ENCODE results near the gene CPZ.

CPZ gene

DNA sequence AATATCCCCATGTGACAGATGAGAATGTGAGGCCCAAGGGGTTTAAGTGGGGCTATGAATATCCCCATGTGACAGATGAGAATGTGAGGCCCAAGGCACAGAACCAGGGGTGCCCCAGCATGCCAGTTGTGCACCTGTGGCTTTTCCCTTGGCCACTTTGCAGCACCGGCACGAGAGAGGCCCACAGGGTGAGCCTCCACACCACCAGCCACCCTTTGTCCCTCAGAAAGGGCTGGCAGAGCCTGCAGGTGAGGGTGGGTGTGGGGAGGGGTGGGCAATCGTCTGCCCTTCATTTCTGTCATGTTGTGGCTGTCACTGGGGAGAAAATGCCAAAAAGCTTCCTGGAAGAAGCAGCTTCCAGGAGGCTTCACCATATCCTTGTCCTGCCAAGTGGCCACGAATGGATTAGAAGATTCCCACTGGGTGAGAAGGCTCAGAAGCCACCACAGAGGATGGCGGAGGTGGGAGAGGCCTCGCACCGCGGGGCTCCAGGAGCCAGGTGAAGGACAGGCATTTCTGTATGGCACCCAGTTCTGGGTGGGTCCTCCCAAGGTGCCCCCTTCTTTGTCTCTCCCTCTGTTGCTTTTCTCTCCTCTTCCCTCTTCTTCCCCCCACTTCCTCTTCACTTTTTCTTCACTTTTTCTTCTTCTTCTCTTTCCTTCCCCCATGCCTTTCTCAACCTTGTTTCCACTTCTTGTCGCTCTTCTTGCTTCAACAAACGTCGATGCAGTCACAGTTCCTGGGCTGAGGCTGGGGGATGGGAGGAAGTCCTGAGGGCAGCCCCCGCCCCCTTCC, 12.8 kb upstream of the CPZ start:
- no peaks in the 10 kb centered on the region for H3K36me3 ChIP-seq (ENCODE audit: insufficient read depth, low read length)
- H3K9me3 ChIP-seq (ENCODE audit: low read length) = no peaks in the 10 kb centered on the region
- no peak overlapping the region for H2AFZ ChIP-seq (ENCODE audit: low read depth, low read length)
- no peaks in the 10 kb centered on the region for H3K4me1 ChIP-seq (ENCODE audit: insufficient read depth, low read length)
- peaks cover 31% of the 10 kb centered on the region for H3K27me3 ChIP-seq (ENCODE audit: insufficient read depth, low read length)
- no peak overlapping the region for H3K4me3 ChIP-seq (ENCODE audit: low read length)

DNA sequence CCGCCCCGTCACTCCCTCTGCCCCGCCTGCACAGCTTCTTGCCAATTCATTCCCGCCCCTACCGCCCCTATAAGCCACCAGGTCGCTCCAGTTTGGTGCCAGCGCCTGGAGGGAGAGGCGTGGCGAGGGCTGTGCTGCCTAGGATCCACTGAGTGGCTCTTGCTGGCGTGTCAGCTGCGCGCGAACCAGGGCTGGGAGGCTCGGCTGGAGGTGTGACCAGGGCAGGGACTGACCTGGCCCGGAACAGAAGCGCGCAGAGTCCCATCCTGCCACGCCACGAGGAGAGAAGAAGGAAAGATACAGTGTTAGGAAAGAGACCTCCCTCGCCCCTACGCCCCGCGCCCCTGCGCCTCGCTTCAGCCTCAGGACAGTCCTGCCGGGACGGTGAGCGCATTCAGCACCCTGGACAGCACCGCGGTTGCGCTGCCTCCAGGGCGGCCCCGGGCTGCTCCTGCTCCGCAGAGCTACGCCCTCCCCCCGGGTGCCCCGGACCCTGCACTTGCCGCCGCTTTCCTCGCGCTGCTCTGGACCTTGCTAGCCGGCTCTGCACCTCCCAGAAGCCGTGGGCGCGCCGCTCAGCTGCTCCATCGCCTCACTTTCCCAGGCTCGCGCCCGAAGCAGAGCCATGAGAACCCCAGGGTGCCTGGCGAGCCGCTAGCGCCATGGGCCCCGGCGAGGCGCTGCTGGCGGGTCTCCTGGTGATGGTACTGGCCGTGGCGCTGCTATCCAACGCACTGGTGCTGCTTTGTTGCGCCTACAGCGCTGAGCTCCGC, 12.1 kb upstream of the CPZ start, which contains the start of gene GPR78:
Gene GPR78 (plus strand): TSS at position 72 of the 773 bp plus-strand sequence. CDS start 591 bp downstream, at position 663.
- Histone ChIP-seq H3K27me3 (ENCODE audit: insufficient read depth, low read length) (peaks cover 31% of the 10 kb centered on the region), H3K4me3 (ENCODE audit: low read length) (no peak within 1 kb of the TSS), H3K36me3 (ENCODE audit: insufficient read depth, low read length) (no peaks in the 10 kb centered on the region), H3K4me1 (ENCODE audit: insufficient read depth, low read length) (no peaks in the 10 kb centered on the region), H2AFZ (ENCODE audit: low read depth, low read length) (no peak within 1 kb of the TSS), H3K9me3 (ENCODE audit: low read length) (no peaks in the 10 kb centered on the region)

DNA sequence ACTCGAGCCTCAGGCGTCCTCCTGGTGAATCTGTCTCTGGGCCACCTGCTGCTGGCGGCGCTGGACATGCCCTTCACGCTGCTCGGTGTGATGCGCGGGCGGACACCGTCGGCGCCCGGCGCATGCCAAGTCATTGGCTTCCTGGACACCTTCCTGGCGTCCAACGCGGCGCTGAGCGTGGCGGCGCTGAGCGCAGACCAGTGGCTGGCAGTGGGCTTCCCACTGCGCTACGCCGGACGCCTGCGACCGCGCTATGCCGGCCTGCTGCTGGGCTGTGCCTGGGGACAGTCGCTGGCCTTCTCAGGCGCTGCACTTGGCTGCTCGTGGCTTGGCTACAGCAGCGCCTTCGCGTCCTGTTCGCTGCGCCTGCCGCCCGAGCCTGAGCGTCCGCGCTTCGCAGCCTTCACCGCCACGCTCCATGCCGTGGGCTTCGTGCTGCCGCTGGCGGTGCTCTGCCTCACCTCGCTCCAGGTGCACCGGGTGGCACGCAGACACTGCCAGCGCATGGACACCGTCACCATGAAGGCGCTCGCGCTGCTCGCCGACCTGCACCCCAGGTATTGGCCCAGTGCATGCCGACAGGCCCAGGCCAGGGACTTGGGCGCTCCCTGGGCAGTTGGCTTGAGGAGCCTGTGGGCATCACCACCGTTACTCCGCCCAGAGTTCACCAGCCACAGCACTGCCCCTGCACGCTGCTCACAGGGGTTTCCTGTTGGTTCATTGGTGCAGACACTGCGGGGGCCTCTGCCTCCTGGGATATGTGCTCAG, 11.3 kb upstream of the CPZ start:
- Histone ChIP-seq H3K9me3 (ENCODE audit: low read length) (no peaks in the 10 kb centered on the region), H3K4me1 (ENCODE audit: insufficient read depth, low read length) (no peaks in the 10 kb centered on the region), H3K27me3 (ENCODE audit: insufficient read depth, low read length) (peaks cover 31% of the 10 kb centered on the region), H2AFZ (ENCODE audit: low read depth, low read length) (no peak overlapping the region), H3K36me3 (ENCODE audit: insufficient read depth, low read length) (no peaks in the 10 kb centered on the region), H3K4me3 (ENCODE audit: low read length) (no peak overlapping the region)

DNA sequence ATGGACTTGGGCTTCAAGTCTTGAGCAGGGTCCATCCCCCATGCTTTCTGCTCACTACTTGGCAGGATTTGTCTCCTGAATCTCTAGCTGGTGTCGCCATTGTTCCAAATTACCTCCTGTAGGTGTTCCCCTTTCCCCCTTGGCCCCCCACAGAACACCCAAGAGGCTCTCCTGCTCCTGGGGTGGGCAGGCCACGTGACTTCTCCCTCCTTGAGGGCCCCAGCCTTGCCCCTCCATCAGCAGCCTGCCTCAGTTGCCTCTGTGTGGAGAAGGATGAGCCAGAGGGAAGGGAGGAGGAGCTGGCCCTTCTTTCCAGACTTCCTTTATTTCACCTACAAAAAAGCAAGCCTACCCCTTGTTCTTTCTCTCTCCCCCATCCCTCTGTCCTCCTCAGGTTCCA, 10.5 kb upstream of the CPZ start:
- Histone ChIP-seq H3K27me3 (ENCODE audit: insufficient read depth, low read length) (peaks cover 34% of the 10 kb centered on the region), H3K9me3 (ENCODE audit: low read length) (no peaks in the 10 kb centered on the region), H3K4me1 (ENCODE audit: insufficient read depth, low read length) (no peaks in the 10 kb centered on the region), H3K4me3 (ENCODE audit: low read length) (no peak overlapping the region), H3K36me3 (ENCODE audit: insufficient read depth, low read length) (no peaks in the 10 kb centered on the region), H2AFZ (ENCODE audit: low read depth, low read length) (no peak overlapping the region)

DNA sequence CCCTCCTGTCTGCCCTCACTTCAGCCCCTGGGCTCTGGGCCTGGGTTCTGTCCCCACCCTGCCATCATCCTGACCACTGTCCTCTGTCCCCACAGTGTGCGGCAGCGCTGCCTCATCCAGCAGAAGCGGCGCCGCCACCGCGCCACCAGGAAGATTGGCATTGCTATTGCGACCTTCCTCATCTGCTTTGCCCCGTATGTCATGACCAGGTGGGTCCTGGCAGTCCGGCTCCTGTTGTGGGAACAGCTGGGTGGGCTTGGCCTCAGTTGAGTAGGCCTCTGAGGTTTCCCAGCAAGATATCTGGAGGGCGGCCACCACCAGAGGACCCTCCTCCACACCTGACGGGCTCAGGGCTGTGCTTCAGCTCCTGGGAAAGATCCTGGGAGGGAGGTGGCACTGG, 10.1 kb upstream of the CPZ start:
- peaks cover 36% of the 10 kb centered on the region for H3K27me3 ChIP-seq (ENCODE audit: insufficient read depth, low read length)
- H3K9me3 ChIP-seq (ENCODE audit: low read length) = no peaks in the 10 kb centered on the region

DNA sequence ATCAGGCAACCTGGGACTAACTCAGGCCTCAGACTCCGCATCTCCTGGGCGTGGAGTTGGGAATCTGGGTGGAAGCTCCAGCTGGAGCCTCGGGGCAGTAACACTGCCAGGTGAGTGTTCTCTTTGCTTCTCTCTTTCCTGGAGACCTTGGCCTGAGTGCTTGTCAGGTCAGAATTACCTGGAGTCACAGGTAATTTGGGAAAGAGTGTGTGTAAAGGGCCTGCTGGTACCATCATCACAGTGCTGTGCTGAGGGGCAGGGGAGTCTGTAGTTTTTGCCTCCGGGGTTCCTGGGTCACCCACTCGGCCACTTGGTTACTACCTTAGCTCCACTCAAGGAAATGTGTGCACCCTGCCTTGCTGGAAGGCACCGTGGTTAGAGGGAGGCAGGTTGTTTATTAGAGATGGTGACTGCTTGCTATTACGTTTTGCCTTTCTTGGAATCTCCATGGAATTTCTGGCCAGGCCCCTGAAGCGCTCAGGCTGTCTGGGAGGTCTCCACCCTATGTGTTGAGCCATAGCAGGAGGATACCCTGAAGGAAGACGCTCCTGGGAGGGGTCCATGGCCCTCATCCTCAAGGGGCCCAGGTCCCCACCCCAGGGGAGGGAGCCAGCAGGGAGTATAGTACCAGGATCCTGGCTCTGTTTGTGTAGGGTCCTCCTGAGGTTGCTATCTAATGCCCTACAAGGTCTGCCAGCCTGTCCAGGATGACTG, 9.5 kb upstream of the CPZ start:
- Histone ChIP-seq H3K36me3 (ENCODE audit: insufficient read depth, low read length) (no peaks in the 10 kb centered on the region), H3K4me3 (ENCODE audit: low read length) (no peak overlapping the region), H3K4me1 (ENCODE audit: insufficient read depth, low read length) (no peaks in the 10 kb centered on the region), H2AFZ (ENCODE audit: low read depth, low read length) (no peak overlapping the region), H3K9me3 (ENCODE audit: low read length) (no peaks in the 10 kb centered on the region), H3K27me3 (ENCODE audit: insufficient read depth, low read length) (peaks cover 35% of the 10 kb centered on the region)

More for the DNA sequence above, 10.1 kb upstream of the CPZ start:
- H3K4me1 ChIP-seq (ENCODE audit: insufficient read depth, low read length) = no peaks in the 10 kb centered on the region
- H2AFZ ChIP-seq (ENCODE audit: low read depth, low read length) = no peak overlapping the region
- H3K36me3 ChIP-seq (ENCODE audit: insufficient read depth, low read length) = no peaks in the 10 kb centered on the region
- no peak overlapping the region for H3K4me3 ChIP-seq (ENCODE audit: low read length)

DNA sequence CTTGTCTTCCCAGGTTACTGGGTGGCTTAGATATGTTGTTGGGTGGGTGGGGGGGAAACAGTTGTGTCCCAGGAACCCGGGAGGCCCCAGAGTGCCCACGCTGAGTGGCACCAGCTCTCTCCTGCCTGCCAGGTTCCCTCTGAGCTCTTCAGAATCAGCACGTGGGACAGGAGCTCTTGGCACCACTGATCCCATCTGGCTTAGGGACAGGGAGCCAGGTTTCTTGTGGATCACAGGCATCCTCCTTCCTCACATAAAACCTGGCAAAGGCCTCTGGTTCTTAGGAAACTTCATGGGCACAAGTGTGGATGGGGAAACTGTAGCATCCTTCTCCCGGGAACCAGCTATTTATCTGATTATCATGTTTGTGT, 8.9 kb upstream of the CPZ start:
- H3K4me1 ChIP-seq (ENCODE audit: insufficient read depth, low read length) = no peaks in the 10 kb centered on the region
- H3K27me3 ChIP-seq (ENCODE audit: insufficient read depth, low read length) = peaks cover 37% of the 10 kb centered on the region
- H3K9me3 ChIP-seq (ENCODE audit: low read length) = no peaks in the 10 kb centered on the region
- H3K36me3 ChIP-seq (ENCODE audit: insufficient read depth, low read length) = no peaks in the 10 kb centered on the region
- H2AFZ ChIP-seq (ENCODE audit: low read depth, low read length) = no peak overlapping the region
- no peak overlapping the region for H3K4me3 ChIP-seq (ENCODE audit: low read length)

DNA sequence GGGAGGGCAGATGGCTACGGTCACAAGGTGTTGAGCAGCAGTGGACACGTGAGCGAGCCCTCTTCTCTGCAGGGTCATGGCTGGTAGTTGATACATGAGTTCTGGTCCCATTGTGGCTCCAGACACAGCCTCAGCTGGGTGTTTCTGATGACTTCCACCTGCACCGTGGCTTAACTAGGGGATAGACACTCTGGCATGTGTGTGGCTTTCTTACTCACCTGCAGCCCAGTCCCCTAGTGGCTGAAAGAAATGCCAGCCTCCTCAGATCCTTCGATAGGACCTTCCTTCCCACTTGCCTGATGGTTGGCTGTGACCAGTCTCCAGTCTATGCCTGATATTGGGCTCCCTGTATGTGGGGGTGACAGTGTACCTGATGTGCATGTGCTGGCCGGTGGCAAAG, 7.4 kb upstream of the CPZ start:
- Histone ChIP-seq H3K9me3 (ENCODE audit: low read length) (no peaks in the 10 kb centered on the region), H3K4me3 (ENCODE audit: low read length) (no peak overlapping the region), H3K36me3 (ENCODE audit: insufficient read depth, low read length) (no peaks in the 10 kb centered on the region), H3K27me3 (ENCODE audit: insufficient read depth, low read length) (peaks cover 38% of the 10 kb centered on the region), H2AFZ (ENCODE audit: low read depth, low read length) (no peak overlapping the region), H3K4me1 (ENCODE audit: insufficient read depth, low read length) (no peaks in the 10 kb centered on the region)

DNA sequence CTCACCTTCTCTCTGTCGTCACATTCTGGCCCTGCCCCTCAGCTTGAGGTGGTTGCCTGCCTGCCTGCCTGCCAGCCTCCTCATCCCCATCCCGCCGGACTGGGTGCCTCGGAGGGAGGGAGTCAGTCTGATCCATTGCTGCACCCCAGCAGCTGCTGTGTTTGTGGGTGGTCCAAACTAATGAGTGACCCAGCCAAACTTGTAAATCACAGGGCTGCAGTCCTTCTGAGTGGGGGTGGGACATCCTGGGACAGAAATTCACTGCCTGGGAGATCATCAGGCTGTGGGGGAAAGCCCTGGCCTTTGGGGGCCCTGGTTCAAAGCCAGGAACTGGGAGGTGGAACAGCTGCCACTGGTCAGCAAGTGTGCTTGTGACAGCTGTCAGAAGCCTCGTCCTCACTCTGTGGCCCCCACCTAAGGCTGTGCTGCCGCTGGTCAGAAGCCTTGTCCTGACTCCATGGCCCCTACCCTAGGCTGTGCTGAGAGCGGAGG, 6.8 kb upstream of the CPZ start:
- H3K9me3 ChIP-seq (ENCODE audit: low read length) = no peaks in the 10 kb centered on the region
- H3K36me3 ChIP-seq (ENCODE audit: insufficient read depth, low read length) = no peaks in the 10 kb centered on the region
- H3K27me3 ChIP-seq (ENCODE audit: insufficient read depth, low read length) = peaks cover 43% of the 10 kb centered on the region

DNA sequence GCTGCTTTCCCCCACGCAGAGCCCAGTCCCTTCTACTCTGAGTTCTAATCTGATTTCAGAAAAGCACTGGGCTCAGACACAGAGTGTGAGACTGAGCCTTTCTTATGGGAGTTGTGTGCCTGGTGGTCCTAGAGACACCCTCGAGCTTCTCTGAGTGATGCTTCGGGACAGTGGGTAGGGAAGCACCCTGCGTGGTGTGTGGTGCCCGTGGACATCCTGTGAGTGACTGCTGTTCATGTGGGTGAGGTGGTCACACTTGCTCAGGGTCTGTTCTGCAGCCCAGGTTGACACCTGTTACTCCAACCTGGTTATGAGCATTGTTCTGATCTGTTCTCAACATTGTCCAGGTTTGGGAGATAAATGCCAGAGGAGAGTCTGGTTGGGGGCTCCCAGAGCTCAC, 6.3 kb upstream of the CPZ start:
- Histone ChIP-seq H3K36me3 (ENCODE audit: insufficient read depth, low read length) (no peaks in the 10 kb centered on the region), H2AFZ (ENCODE audit: low read depth, low read length) (no peak overlapping the region), H3K4me1 (ENCODE audit: insufficient read depth, low read length) (no peaks in the 10 kb centered on the region), H3K4me3 (ENCODE audit: low read length) (no peak overlapping the region), H3K27me3 (ENCODE audit: insufficient read depth, low read length) (peaks cover 43% of the 10 kb centered on the region), H3K9me3 (ENCODE audit: low read length) (no peaks in the 10 kb centered on the region)

More for the DNA sequence above, 6.8 kb upstream of the CPZ start:
- Histone ChIP-seq H3K4me1 (ENCODE audit: insufficient read depth, low read length) (no peaks in the 10 kb centered on the region), H2AFZ (ENCODE audit: low read depth, low read length) (no peak overlapping the region), H3K4me3 (ENCODE audit: low read length) (no peak overlapping the region)

DNA sequence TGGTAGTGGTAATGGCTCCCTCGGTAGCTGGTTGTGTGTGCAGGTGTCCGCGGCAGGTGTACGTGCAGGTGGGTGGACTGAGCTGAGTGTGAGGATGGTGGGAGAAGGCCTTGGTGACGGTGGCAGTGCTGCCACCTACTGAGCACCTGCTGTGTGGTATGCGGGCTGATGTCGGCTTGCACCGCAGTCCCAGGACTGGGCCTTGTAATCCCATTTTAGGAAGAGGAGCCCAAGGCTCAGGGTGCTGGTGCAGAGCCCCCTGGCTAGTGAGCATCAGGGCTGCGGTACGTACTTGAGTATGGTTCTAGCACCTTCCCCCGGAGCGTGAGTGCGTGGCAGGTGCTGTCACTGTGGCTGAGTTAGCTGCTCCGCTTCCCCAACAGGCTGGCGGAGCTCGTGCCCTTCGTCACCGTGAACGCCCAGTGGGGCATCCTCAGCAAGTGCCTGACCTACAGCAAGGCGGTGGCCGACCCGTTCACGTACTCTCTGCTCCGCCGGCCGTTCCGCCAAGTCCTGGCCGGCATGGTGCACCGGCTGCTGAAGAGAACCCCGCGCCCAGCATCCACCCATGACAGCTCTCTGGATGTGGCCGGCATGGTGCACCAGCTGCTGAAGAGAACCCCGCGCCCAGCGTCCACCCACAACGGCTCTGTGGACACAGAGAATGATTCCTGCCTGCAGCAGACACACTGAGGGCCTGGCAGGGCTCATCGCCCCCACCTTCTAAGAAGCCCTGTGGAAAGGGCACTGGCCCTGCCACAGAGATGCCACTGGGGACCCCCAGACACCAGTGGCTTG, 5.7 kb upstream of the CPZ start:
- Histone ChIP-seq H3K4me3 (ENCODE audit: low read length) (no peak overlapping the region), H3K36me3 (ENCODE audit: insufficient read depth, low read length) (no peaks in the 10 kb centered on the region), H3K9me3 (ENCODE audit: low read length) (no peaks in the 10 kb centered on the region), H3K27me3 (ENCODE audit: insufficient read depth, low read length) (peaks cover 43% of the 10 kb centered on the region), H2AFZ (ENCODE audit: low read depth, low read length) (no peak overlapping the region), H3K4me1 (ENCODE audit: insufficient read depth, low read length) (no peaks in the 10 kb centered on the region)

All from neuron (in vitro differentiated cells).